NK-92 (cell line): ENCODE measurements around the gene SCD5.

ENCODE experiments used
- DNase-seq: peaks from one replicate; lab custom pipeline; 2025; ENCODE audit not compliant: unreplicated experiment; lab: John Stamatoyannopoulos, UW

SCD5 gene

GRCh38 chr4:82601242-82602015 is 197.2 kb downstream of the SCD5 start:
- DNase-seq = no peak

- no peak for DNase-seq
These were observed 199.3 kb downstream of the SCD5 start for GRCh38 chr4:82599336-82599735.

GRCh38 chr4:82594456-82594855 is 204.1 kb downstream of the SCD5 start:
- no peak for DNase-seq

DNA sequence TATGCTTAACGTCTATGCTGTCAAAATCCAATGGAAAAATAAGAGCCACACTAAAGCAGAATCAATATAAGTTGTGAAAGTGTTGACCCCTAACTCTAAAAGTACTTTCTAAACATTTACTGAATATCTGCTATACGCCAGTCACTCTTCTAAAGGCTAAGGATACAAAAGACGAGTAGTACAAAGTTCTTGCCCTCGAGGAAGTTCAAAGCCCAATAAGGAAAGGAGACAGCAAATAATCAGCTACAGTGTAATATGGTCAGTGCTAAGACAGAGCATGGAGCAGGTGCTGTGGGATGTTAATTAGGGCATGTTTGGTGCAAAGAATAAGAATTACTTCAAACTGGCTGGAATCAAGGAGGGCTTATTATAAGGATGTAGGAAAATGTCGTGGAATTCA is 205.2 kb downstream of the SCD5 start:
- no peak for DNase-seq

DNA sequence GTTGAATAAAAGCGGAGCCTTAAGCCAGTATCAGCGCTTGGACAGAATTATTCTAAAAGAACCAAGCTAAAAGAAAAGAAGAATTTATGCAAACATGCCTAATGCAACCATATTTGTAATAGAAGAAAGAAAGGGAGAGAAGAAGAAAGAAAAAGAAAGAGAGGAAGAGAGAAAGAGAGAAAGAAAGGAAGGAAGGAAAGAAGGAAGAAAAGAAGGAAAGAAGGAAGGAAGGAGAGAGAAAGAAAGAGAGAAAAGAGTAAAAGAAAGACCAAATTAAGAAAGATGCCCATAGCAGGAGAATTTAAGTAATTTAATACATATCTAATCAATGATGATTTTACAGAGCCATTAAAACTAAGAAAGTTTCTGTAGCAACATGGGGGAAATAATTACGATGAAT is 206.0 kb downstream of the SCD5 start:
- no peak for DNase-seq

GRCh38 chr4:82591592-82591991 is 207.0 kb downstream of the SCD5 start:
- no peak for DNase-seq

DNA sequence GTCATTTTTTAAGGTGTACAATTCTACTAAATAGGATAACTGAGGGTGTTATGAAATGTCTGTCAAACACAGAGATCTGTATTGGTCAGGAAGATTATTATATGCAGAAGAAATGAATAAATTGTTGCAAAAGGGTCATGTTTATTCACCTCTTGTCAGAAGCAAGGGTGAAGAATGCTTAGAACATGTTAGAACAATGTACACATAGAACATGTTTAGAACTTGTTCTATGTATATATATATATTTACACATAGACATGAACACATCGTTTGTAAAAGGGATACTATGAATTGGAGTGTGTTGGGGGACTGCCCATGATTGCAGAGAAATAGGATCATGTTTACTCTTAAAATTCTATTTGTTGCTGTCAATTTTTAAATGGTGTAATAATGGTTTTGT is 208.8 kb downstream of the SCD5 start:
- DNase-seq = no peak

GRCh38 chr4:82588771-82589270 is 209.8 kb downstream of the SCD5 start:
- DNase-seq = no peak

DNA sequence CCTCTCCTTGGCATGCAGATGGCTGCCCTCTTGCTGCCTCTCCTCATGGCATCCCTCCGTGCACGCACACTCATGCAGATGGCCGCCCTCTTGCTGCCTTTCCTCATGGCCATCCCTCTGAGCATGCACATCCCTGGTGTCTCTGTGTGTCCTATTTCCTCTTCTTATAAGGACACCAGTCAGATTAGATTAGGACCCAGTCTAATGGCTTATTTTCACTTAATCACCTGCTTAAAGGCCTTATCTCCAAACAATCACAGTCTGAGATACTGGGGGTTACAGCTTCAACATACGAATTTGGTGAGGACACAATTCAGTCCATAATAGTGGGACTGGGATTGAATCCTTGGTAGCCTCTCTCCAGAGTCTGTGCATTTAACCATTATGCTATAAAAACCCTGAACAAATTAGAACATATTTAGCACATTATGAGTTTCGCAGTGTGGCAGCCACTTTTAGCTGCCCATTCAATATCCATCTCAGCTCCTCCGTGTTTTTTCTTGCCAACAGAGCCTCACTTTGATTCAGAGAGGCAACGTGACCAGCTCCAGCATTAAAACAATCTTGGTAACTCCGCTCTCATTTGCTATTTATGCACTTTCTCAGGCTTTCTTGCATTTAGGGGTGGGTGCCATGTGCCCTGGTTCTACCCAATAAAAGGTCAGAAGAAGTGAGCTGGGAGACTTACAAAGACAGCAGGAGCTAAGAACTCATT is 210.6 kb downstream of the SCD5 start:
- no peak for DNase-seq

- DNase-seq = no peak
These were observed 212.7 kb downstream of the SCD5 start for GRCh38 chr4:82585690-82586435.

GRCh38 chr4:82584931-82585330 is 213.7 kb downstream of the SCD5 start:
- no peak for DNase-seq

DNA sequence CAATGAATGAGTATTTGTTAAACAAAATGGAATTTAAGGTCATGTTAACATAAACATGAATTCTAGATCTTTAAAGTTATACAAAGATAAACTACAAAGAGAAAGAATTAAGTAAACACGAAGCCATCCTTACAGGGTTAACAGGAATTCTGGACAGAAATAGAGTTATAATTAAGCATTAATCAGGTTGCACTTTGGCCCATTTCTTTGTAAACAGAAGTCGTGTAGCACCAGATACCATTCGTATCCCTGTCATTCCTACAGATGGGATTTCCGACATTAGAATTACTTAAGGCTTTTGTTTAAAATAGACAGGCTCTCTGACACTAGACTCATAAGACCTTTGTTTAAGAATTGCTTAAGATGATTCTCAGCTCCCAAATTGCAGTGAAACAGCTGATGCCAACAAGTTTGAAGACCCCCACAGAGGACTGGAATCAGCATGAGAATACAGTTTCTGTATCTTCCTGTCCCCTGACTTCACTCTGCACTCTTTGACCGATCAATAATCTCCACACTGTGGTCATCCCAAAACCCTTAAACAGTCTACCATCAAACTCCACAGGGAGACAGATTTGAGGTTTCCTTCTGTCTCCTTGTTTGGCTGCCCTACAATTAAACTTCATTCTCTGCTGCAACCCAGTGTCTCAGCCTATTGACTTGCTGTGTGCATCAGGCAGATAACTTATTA is 214.6 kb downstream of the SCD5 start:
- no peak for DNase-seq

- no peak for DNase-seq
These were observed 218.7 kb downstream of the SCD5 start for GRCh38 chr4:82579932-82580331.
